Loucy (cell line): ENCODE data around the gene ZNF837.

Experiments
- H2AFZ ChIP-seq: fragments of 200-600 bp; sonication (generic); 2 replicates; pipeline ENCODE4 v1.6.0; 2016; ENCODE audit warnings: antibody characterized with exemption, mild to moderate bottlenecking, low read length, moderate library complexity
- H3F3A ChIP-seq: fragments of 200-600 bp; 2 replicates; pipeline ENCODE4 v1.6.0; 2016; ENCODE audit warnings: antibody characterized with exemption, low read depth, mild to moderate bottlenecking
- H3K27me3 ChIP-seq: fragments of 200-600 bp; sonication (generic); 2 replicates; pipeline ENCODE4 v1.6.1; 2014; ENCODE audit warnings: low read length, mild to moderate bottlenecking; ENCODE audit not compliant: insufficient read depth, poor library complexity, severe bottlenecking
- H3K36me3 ChIP-seq: fragments of 200-600 bp; sonication (generic); 2 replicates; pipeline ENCODE4 v1.6.1; 2016; ENCODE audit warnings: low read length; ENCODE audit not compliant: insufficient read depth
- H3K4me1 ChIP-seq: fragments of 200-600 bp; sonication (generic); 2 replicates; pipeline ENCODE4 v1.5.1; 2014; ENCODE audit warnings: low read length, mild to moderate bottlenecking; ENCODE audit not compliant: insufficient read depth, poor library complexity, severe bottlenecking
- H3K4me2 ChIP-seq: fragments of 200-600 bp; sonication (generic); 2 replicates; pipeline ENCODE4 v1.6.0; 2014; ENCODE audit warnings: antibody characterized with exemption, low read length, low read depth, mild to moderate bottlenecking; ENCODE audit not compliant: poor library complexity, severe bottlenecking
- H3K4me3 ChIP-seq: fragments of 200-600 bp; sonication (generic); 2 replicates; pipeline ENCODE4 v1.5.1; 2014; ENCODE audit warnings: low read length, mild to moderate bottlenecking, mixed read lengths; ENCODE audit not compliant: poor library complexity, severe bottlenecking
- H3K79me2 ChIP-seq: fragments of 200-600 bp; sonication (generic); 2 replicates; pipeline ENCODE4 v1.6.1; 2014; ENCODE audit warnings: low read length; ENCODE audit not compliant: insufficient read depth
- H3K9ac ChIP-seq: fragments of 200-600 bp; sonication (generic); 2 replicates; pipeline ENCODE4 v1.6.0; 2014; ENCODE audit warnings: mild to moderate bottlenecking, low read depth, low read length, moderate library complexity; ENCODE audit not compliant: poor library complexity, severe bottlenecking
- H3K9me2 ChIP-seq: fragments of 200-600 bp; sonication (generic); replicated peaks from 2 replicates; pipeline ENCODE4 v1.6.1; 2016; ENCODE audit warnings: low read depth, low read length, mixed read lengths
- H3K9me3 ChIP-seq: fragments of 200-600 bp; sonication (generic); 2 replicates; pipeline ENCODE4 v1.6.1; 2014; ENCODE audit warnings: mild to moderate bottlenecking, antibody characterized with exemption, low read length, low read depth; ENCODE audit not compliant: insufficient read depth
- H4K20me1 ChIP-seq: fragments of 200-600 bp; sonication (generic); 2 replicates; pipeline ENCODE4 v1.6.0; 2014; ENCODE audit warnings: antibody characterized with exemption, low read length, mild to moderate bottlenecking; ENCODE audit not compliant: insufficient read depth, poor library complexity, severe bottlenecking
- EZH2phosphoT487 ChIP-seq: fragments of 200-600 bp; IDR thresholded peaks from 2 replicates; pipeline ENCODE4 v1.6.1; 2018; ENCODE audit warnings: antibody characterized with exemption, mild to moderate bottlenecking, moderate library complexity, borderline replicate concordance
- TF ChIP-seq, protein P1 (sequence below): fragments of 200-600 bp; sonication (generic); conservative IDR thresholded peaks from 2 replicates; pipeline ENCODE4 v1.5.1; 2014; ENCODE audit warnings: mild to moderate bottlenecking, antibody characterized with exemption, low read length

The ZNF837 gene

DNA sequence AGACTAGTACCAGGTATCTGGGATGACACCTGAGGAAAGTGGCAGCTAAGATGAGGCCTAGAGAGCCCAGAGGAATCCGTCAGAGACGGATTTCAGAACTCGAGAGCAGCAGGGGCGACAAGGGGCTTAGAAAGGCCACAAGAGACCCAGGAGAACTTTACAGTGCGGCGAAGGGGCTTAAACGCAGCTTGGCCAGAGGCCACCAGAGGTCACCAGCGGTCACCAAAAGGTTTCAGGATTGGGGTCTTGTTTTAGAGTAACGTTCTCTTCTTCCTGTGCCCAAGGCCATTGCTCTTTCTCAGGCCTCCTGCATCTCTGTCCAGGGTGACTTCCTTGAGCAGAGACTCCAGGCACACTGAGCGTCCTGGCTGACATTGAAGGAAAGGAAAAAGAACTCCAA lies 51.8 kb downstream of the ZNF837 start:
- no peaks in the 10 kb centered on the region for H3K9me3 ChIP-seq
- peak overlapping the region; percentile 78 for H3K4me2 ChIP-seq
- H3K4me3 ChIP-seq: peak overlapping the region; percentile 28
- no peak for TF ChIP-seq EZH2phosphoT487
- TF ChIP-seq, protein P1, sequence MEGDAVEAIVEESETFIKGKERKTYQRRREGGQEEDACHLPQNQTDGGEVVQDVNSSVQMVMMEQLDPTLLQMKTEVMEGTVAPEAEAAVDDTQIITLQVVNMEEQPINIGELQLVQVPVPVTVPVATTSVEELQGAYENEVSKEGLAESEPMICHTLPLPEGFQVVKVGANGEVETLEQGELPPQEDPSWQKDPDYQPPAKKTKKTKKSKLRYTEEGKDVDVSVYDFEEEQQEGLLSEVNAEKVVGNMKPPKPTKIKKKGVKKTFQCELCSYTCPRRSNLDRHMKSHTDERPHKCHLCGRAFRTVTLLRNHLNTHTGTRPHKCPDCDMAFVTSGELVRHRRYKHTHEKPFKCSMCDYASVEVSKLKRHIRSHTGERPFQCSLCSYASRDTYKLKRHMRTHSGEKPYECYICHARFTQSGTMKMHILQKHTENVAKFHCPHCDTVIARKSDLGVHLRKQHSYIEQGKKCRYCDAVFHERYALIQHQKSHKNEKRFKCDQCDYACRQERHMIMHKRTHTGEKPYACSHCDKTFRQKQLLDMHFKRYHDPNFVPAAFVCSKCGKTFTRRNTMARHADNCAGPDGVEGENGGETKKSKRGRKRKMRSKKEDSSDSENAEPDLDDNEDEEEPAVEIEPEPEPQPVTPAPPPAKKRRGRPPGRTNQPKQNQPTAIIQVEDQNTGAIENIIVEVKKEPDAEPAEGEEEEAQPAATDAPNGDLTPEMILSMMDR: peak; percentile 76
- peaks cover 18% of the 10 kb centered on the region; the same call in 1 of the 2 replicates for H3K79me2 ChIP-seq
- no peaks in the 10 kb centered on the region for H3K36me3 ChIP-seq
- H3K9me2 ChIP-seq: no peaks in the 10 kb centered on the region
- peak overlapping the region; percentile 47; the same call in 1 of the 2 replicates for H2AFZ ChIP-seq
- no peaks in the 10 kb centered on the region for H4K20me1 ChIP-seq
- peak overlapping the region; percentile 35 for H3K9ac ChIP-seq
- peaks cover 38% of the 10 kb centered on the region for H3K4me1 ChIP-seq
- H3K27me3 ChIP-seq: no peaks in the 10 kb centered on the region
- no peaks in the 10 kb centered on the region for H3F3A ChIP-seq

DNA sequence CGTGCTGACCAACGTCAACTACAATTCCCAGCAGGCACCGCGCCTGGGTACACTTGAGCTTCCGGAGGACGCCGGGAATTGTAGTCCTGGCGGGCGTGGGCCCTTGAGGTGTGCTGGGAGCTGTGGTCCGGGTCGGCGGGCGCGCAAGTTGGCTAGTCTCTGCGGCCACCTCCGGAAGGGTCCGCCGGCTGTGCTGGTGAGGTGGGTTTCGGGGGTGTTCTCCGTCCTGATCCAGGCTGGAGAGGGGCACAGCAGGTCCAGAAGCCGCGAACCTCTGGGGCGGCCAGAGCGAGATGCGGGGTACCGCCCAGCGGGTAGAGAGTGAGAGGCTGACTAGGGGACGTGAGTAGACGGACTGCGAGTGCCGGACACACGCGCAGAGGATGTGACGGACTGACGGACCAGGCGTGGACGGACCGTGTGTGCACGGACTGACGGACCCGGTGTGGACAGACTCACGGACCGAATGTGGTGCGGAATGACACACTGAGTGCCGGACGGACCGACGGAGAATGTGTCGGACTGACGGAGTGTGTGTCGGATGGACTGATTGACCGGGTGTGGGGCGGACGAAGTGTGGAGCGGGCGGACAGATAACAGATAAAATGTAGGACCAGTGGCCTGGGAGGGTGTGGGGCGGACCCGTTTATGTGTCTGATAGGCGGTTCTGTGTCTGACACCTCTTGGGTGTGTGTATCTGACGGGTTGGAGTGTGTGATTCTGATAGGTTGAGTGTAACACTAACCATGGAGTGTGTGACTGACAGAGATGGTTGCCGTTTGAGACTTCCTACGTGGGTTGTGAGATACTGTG lies 53.7 kb downstream of the ZNF837 start, which contains the start of gene ZSCAN22:
Gene ZSCAN22, plus strand, starts transcription at position 81 of the 813 bp plus-strand sequence. CDS start 7,809 bp downstream, outside the sequence.
- Histone ChIP-seq H2AFZ (peak within 1 kb of the TSS; percentile 92), H3K9me2 (no peaks in the 10 kb centered on the region), H3K4me1 (peaks cover 29% of the 10 kb centered on the region), H3K4me3 (peak within 1 kb of the TSS; percentile 80), H3K79me2 (peaks cover 18% of the 10 kb centered on the region; the same call in 1 of the 2 replicates), H3K9me3 (no peaks in the 10 kb centered on the region), H3K4me2 (peak within 1 kb of the TSS; percentile 78), H3K9ac (peak within 1 kb of the TSS; percentile 82), H3K27me3 (no peaks in the 10 kb centered on the region), H4K20me1 (no peaks in the 10 kb centered on the region), H3K36me3 (no peaks in the 10 kb centered on the region), H3F3A (no peaks in the 10 kb centered on the region)
- TF ChIP-seq, protein P1: no peak
- no peak for TF ChIP-seq EZH2phosphoT487

DNA sequence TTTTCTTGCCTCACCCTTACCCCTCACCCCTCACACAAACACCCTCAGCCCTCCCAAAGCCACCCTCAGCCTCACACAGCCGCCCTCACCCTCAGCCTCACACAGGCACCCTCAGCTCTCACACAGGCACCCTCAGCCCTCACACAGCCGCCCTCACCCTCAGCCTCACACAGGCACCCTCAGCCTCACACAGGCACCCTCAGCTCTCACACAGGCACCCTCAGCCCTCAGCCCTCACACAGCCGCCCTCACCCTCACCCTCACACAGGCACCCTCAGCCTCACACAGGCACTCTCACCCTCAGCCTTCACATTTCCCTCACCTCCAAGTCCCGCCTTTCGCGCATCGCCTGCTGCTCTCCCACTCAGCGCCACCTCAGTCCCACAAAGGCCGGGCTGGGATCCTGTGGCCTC lies 54.3 kb downstream of the ZNF837 start:
- H3K79me2 ChIP-seq: peaks cover 18% of the 10 kb centered on the region; the same call in 1 of the 2 replicates
- H3K4me3 ChIP-seq: peak overlapping the region; percentile 80
- peak overlapping the region; percentile 78 for H3K4me2 ChIP-seq
- H4K20me1 ChIP-seq: no peaks in the 10 kb centered on the region
- no peaks in the 10 kb centered on the region for H3K36me3 ChIP-seq
- no peaks in the 10 kb centered on the region for H3K9me3 ChIP-seq
- no peaks in the 10 kb centered on the region for H3K9me2 ChIP-seq
- H2AFZ ChIP-seq: peak overlapping the region; percentile 92
- no peaks in the 10 kb centered on the region for H3F3A ChIP-seq
- no peaks in the 10 kb centered on the region for H3K27me3 ChIP-seq
- peak overlapping the region; percentile 82 for H3K9ac ChIP-seq
- peaks cover 29% of the 10 kb centered on the region for H3K4me1 ChIP-seq
- TF ChIP-seq EZH2phosphoT487: no peak
- TF ChIP-seq, protein P1: no peak
